CD4-positive, alpha-beta T cell treated with Interleukin-4 for 4 hours (primary cell): ENCODE measurements around the gene FCHSD2.

Experiments
- DNase-seq: peaks from one replicate; pipeline ENCODE4 v3.0.0-alpha.2; 2020

FCHSD2 gene

GRCh38 chr11:73171436-73172161 lies 29.5 kb upstream of the FCHSD2 start:
- no peak for DNase-seq

- no peak for DNase-seq
These were observed 28.0 kb upstream of the FCHSD2 start for GRCh38 chr11:73170140-73170539.

GRCh38 chr11:73168925-73169579 lies 26.9 kb upstream of the FCHSD2 start:
- DNase-seq, result no peak

- DNase-seq, result no peak
These were observed 25.3 kb upstream of the FCHSD2 start for GRCh38 chr11:73167363-73167954.

GRCh38 chr11:73164803-73165540 lies 22.9 kb upstream of the FCHSD2 start:
- DNase-seq, result no peak

GRCh38 chr11:73163638-73164174 lies 21.6 kb upstream of the FCHSD2 start:
- no peak for DNase-seq

- DNase-seq, result no peak
These were observed 20.1 kb upstream of the FCHSD2 start for GRCh38 chr11:73162196-73162740.

- no peak for DNase-seq
These were observed 18.1 kb upstream of the FCHSD2 start for GRCh38 chr11:73160005-73160760.

- no peak for DNase-seq
These were observed 17.2 kb upstream of the FCHSD2 start for GRCh38 chr11:73159297-73159696.

GRCh38 chr11:73158356-73159051 lies 16.4 kb upstream of the FCHSD2 start:
- no peak for DNase-seq

- no peak for DNase-seq
These were observed 15.2 kb upstream of the FCHSD2 start for GRCh38 chr11:73157101-73158010.

GRCh38 chr11:73156686-73157085 lies 14.6 kb upstream of the FCHSD2 start:
- DNase-seq, result no peak

GRCh38 chr11:73156114-73156513 lies 14.0 kb upstream of the FCHSD2 start:
- no peak for DNase-seq

GRCh38 chr11:73155102-73155501 lies 13.0 kb upstream of the FCHSD2 start:
- no peak for DNase-seq

- DNase-seq, result peak; percentile 39
These were observed 12.1 kb upstream of the FCHSD2 start for GRCh38 chr11:73154178-73154577.

GRCh38 chr11:73152861-73153483 lies 10.9 kb upstream of the FCHSD2 start:
- peak; percentile 41 for DNase-seq

GRCh38 chr11:73152086-73152853 lies 10.2 kb upstream of the FCHSD2 start:
- DNase-seq, result no peak

- no peak for DNase-seq
These were observed 9.3 kb upstream of the FCHSD2 start for GRCh38 chr11:73151416-73151815.

- DNase-seq, result no peak
These were observed 7.0 kb upstream of the FCHSD2 start for GRCh38 chr11:73149105-73149504.
